ENCODE measurements around the gene ZCCHC9. TPM values are rescaled to one million over a fixed set of nuclear protein-coding genes. Genes with fewer than 3 reads are reported as not detected.

ZCCHC9 gene
- total RNA-seq, 1 experiment from 2014 or later, result 22.0 TPM

DNA sequence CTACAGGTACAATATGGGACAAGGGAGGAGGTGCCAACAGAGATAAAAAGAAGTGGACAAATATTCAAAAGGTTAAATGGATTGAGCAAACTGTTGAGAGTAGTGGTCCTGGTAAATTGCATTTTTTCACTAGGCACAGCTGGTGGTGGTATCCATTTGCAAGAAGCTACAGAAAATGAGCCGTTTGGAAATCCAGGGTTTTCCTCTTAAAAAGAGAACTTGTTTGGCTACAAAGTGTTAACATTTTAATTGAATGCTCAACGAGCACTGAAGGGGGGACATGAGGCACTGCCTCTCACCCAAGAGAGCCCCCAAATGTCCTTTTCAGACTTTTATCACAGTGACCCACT, 491 bp upstream of the ZCCHC9 start:
- H3K9me2 ChIP-seq (ENCODE audit: insufficient read depth), result no peaks in the 10 kb centered on the region
- peaks cover 45% of the 10 kb centered on the region for H3K79me2 ChIP-seq (ENCODE audit: low read depth)
- H3K9me3 ChIP-seq (ENCODE audit: insufficient read depth, low read depth), result no peaks in the 10 kb centered on the region
- peak overlapping the region; percentile 94 for H2AFZ ChIP-seq
- intact Hi-C loops (cut with micrococcal nuclease; ENCODE audit: unreplicated experiment), result no loop called here
- H3F3A ChIP-seq (ENCODE audit: insufficient read depth, low read depth), result no peaks in the 10 kb centered on the region
- peaks cover 27% of the 10 kb centered on the region for H3K4me1 ChIP-seq (replicated peaks; ENCODE audit: insufficient read depth)
- H4K20me1 ChIP-seq (ENCODE audit: insufficient read depth), result 0 out of 2 replicates have a peak, but pooled peaks cover 3% of the 10 kb centered on the region
- DNase-seq, result no peak
- H3K27me3 ChIP-seq (ENCODE audit: insufficient read depth, low read depth), result no peaks in the 10 kb centered on the region
- TSS peak; percentile 81 for BruUV-seq (replicated peaks)
- no peak for TF ChIP-seq EZH2 (IDR thresholded peaks at IDR 0.05; ENCODE audit: low read depth)
- TF ChIP-seq, protein P1, sequence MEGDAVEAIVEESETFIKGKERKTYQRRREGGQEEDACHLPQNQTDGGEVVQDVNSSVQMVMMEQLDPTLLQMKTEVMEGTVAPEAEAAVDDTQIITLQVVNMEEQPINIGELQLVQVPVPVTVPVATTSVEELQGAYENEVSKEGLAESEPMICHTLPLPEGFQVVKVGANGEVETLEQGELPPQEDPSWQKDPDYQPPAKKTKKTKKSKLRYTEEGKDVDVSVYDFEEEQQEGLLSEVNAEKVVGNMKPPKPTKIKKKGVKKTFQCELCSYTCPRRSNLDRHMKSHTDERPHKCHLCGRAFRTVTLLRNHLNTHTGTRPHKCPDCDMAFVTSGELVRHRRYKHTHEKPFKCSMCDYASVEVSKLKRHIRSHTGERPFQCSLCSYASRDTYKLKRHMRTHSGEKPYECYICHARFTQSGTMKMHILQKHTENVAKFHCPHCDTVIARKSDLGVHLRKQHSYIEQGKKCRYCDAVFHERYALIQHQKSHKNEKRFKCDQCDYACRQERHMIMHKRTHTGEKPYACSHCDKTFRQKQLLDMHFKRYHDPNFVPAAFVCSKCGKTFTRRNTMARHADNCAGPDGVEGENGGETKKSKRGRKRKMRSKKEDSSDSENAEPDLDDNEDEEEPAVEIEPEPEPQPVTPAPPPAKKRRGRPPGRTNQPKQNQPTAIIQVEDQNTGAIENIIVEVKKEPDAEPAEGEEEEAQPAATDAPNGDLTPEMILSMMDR (conservative IDR thresholded peaks at IDR 0.05), result no peak
- ChIA-PET CTCF (interaction anchor here (0.7 kb wide), 1 partner anchor 140 kb away, joined by 3 read pairs; no protein-coding TSS in a partner anchor), POLR2A (ENCODE audit: unreplicated experiment) (no interaction called here)
- H3K4me3 ChIP-seq, result peak overlapping the region; percentile 81
- no peaks in the 10 kb centered on the region for H3K36me3 ChIP-seq (ENCODE audit: low read depth)
- peak overlapping the region; percentile 88 for H3K4me2 ChIP-seq
- H3K27ac ChIP-seq, result peak overlapping the region; percentile 48

DNA sequence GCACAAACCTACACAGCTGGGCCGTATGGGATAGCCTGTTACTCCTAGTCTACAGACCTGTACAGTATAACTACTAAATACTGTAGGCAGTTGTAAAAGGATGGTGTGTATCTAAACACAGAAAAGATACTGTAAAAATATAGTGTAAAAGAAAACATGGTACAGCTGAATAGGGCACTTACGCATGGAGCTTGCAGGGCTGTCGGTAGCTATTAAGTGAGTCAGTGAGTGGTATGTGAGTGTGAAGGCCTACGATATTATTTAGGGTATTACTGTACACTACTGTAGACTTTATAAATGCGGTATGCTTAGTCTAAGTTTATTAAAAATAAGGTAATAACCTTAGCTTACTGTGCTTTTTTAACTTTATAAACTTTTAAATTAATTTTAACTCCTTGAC, 1.2 kb downstream of the ZCCHC9 start:
- Histone ChIP-seq H3K4me3 (peak overlapping the region; percentile 81), H3K36me3 (ENCODE audit: low read depth) (no peaks in the 10 kb centered on the region), H2AFZ (peak overlapping the region; percentile 94), H3F3A (ENCODE audit: insufficient read depth, low read depth) (no peaks in the 10 kb centered on the region), H4K20me1 (ENCODE audit: insufficient read depth) (0 out of 2 replicates have a peak, but pooled peaks cover 3% of the 10 kb centered on the region), H3K27ac (no peak overlapping the region), H3K79me2 (ENCODE audit: low read depth) (peaks cover 45% of the 10 kb centered on the region), H3K9me3 (ENCODE audit: insufficient read depth, low read depth) (no peaks in the 10 kb centered on the region), H3K4me1 (replicated peaks; ENCODE audit: insufficient read depth) (peaks cover 27% of the 10 kb centered on the region), H3K27me3 (ENCODE audit: insufficient read depth, low read depth) (no peaks in the 10 kb centered on the region), H3K9me2 (ENCODE audit: insufficient read depth) (no peaks in the 10 kb centered on the region), H3K4me2 (peak overlapping the region; percentile 88)
- intact Hi-C loops (cut with micrococcal nuclease; ENCODE audit: unreplicated experiment), result no loop called here
- POLR2A ChIA-PET (ENCODE audit: unreplicated experiment), result interaction anchor here (0.6 kb wide), 1 partner anchor 118 kb away, joined by 11 read pairs; no protein-coding TSS in a partner anchor
- CTCF ChIA-PET, result interaction anchor here (0.7 kb wide), 1 partner anchor 1985 kb away, joined by 4 read pairs; no protein-coding TSS in a partner anchor
- TF ChIP-seq, protein P1 (conservative IDR thresholded peaks at IDR 0.05), result no peak
- no peak for TF ChIP-seq EZH2 (IDR thresholded peaks at IDR 0.05; ENCODE audit: low read depth)
- no peak for DNase-seq
- BruUV-seq (replicated peaks), result no TSS peak

DNA sequence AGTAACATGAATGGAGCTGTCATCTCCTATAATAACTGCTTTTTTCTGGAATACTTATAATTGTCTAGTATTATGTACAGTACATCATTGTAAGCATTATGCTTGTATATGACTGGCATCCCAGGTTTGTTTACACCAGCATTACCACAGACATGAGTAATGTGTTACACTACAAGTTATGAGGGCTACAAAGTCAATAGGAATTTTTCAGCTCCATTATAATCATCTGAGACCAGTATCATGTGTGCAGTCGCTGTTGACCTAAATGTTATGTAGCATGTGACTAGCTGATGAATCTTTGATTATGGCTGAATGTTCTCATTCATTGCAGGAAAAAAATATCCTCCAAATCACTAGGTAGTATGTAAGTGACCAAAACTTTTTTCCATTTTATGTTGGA, 2.2 kb downstream of the ZCCHC9 start:
- Histone ChIP-seq H3F3A (ENCODE audit: insufficient read depth, low read depth) (no peaks in the 10 kb centered on the region), H4K20me1 (ENCODE audit: insufficient read depth) (0 out of 2 replicates have a peak, but pooled peaks cover under 1% of the 10 kb centered on the region), H3K9me3 (ENCODE audit: insufficient read depth, low read depth) (no peaks in the 10 kb centered on the region), H3K27ac (no peak overlapping the region), H3K36me3 (ENCODE audit: low read depth) (no peaks in the 10 kb centered on the region), H3K27me3 (ENCODE audit: insufficient read depth, low read depth) (no peaks in the 10 kb centered on the region), H2AFZ (no peak overlapping the region), H3K4me3 (no peak overlapping the region), H3K4me2 (peak overlapping the region; percentile 88; the same call in 1 of the 2 replicates), H3K4me1 (replicated peaks; ENCODE audit: insufficient read depth) (peaks cover 27% of the 10 kb centered on the region), H3K9me2 (ENCODE audit: insufficient read depth) (no peaks in the 10 kb centered on the region), H3K79me2 (ENCODE audit: low read depth) (peaks cover 42% of the 10 kb centered on the region)
- intact Hi-C loops (cut with micrococcal nuclease; ENCODE audit: unreplicated experiment), result no loop called here
- DNase-seq, result peak in 1 of 2 experiments; percentile 63
- POLR2A ChIA-PET (ENCODE audit: unreplicated experiment), result no interaction called here
- no peak for TF ChIP-seq EZH2 (IDR thresholded peaks at IDR 0.05; ENCODE audit: low read depth)
- TF ChIP-seq, protein P1 (conservative IDR thresholded peaks at IDR 0.05), result no peak
- no TSS peak for BruUV-seq (replicated peaks)
- CTCF ChIA-PET, result no interaction called here
